NCI-H128 (cell line): ENCODE data around the gene SRF.

Experiments used
- DNase-seq: peaks from one replicate; lab custom pipeline; 2025; ENCODE audit not compliant: unreplicated experiment; lab: John Stamatoyannopoulos, UW

Gene SRF

GRCh38 chr6:43146709-43147688 is 24.1 kb upstream of the SRF start:
- DNase-seq = no peak

- DNase-seq = no peak
These were observed 23.2 kb upstream of the SRF start for GRCh38 chr6:43147691-43148477.

- no peak for DNase-seq
These were observed 21.8 kb upstream of the SRF start for GRCh38 chr6:43149265-43149664.

GRCh38 chr6:43150051-43150751 is 20.9 kb upstream of the SRF start:
- no peak for DNase-seq

GRCh38 chr6:43159599-43159998 is 11.5 kb upstream of the SRF start:
- no peak for DNase-seq

GRCh38 chr6:43163899-43164298 is 7.2 kb upstream of the SRF start:
- no peak for DNase-seq

GRCh38 chr6:43170417-43170930 is 595 bp upstream of the SRF start:
- peak; percentile 60 for DNase-seq

- no peak for DNase-seq
These were observed 636 bp downstream of the SRF start for GRCh38 chr6:43171707-43172103.

GRCh38 chr6:43172104-43173007 is 1.3 kb downstream of the SRF start:
- DNase-seq = no peak

GRCh38 chr6:43173591-43174262 is 2.7 kb downstream of the SRF start:
- DNase-seq = no peak

- peak; percentile 90 for DNase-seq
These were observed 3.4 kb downstream of the SRF start for GRCh38 chr6:43174263-43175112.

GRCh38 chr6:43175676-43176422 is 4.8 kb downstream of the SRF start:
- no peak for DNase-seq

GRCh38 chr6:43176423-43176786 is 5.3 kb downstream of the SRF start:
- DNase-seq = no peak

- DNase-seq = no peak
These were observed 7.1 kb downstream of the SRF start for GRCh38 chr6:43178150-43178549.

GRCh38 chr6:43178951-43179830 is 8.1 kb downstream of the SRF start:
- no peak for DNase-seq

GRCh38 chr6:43180058-43180457 is 9.0 kb downstream of the SRF start:
- DNase-seq = no peak

- no peak for DNase-seq
These were observed 9.9 kb downstream of the SRF start for GRCh38 chr6:43180985-43181384.
